ENCODE data around the gene FZD1.

FZD1 gene

GRCh38 chr7:91247500-91247899 lies 16.7 kb upstream of the FZD1 start:
- Mint-ChIP-seq H3K9me3 (no peaks in the 10 kb centered on the region), H3K4me3 (no peak overlapping the region), H3K4me1 (no peaks in the 10 kb centered on the region), H3K27me3 (peaks cover 3% of the 10 kb centered on the region), H3K36me3 (no peaks in the 10 kb centered on the region), H3K27ac (no peak overlapping the region)
- CTCF ChIA-PET, result no interaction called here
- DNase-seq, result no peak

- CTCF ChIA-PET, result interaction anchor here (1.2 kb wide), 1 partner anchor 9 kb away, joined by 3 read pairs; no protein-coding TSS in a partner anchor
These were observed 15.2 kb upstream of the FZD1 start for GRCh38 chr7:91248996-91249395.

GRCh38 chr7:91249506-91250233 lies 14.6 kb upstream of the FZD1 start:
- DNase-seq, result no peak
- Mint-ChIP-seq H3K4me3 (no peak overlapping the region), H3K9me3 (no peaks in the 10 kb centered on the region), H3K36me3 (no peaks in the 10 kb centered on the region), H3K27me3 (peaks cover 3% of the 10 kb centered on the region), H3K27ac (no peak overlapping the region), H3K4me1 (no peaks in the 10 kb centered on the region)
- CTCF ChIA-PET, result interaction anchor here (1.2 kb wide), 1 partner anchor 9 kb away, joined by 3 read pairs; no protein-coding TSS in a partner anchor

More at GRCh38 chr7:91248996-91249395, 15.2 kb upstream of the FZD1 start:
- Mint-ChIP-seq H3K9me3 (no peaks in the 10 kb centered on the region), H3K4me1 (no peaks in the 10 kb centered on the region), H3K27me3 (peaks cover 3% of the 10 kb centered on the region), H3K27ac (no peak overlapping the region), H3K36me3 (no peaks in the 10 kb centered on the region), H3K4me3 (no peak overlapping the region)
- no peak for DNase-seq

- no peaks in the 10 kb centered on the region for H3K4me1 Mint-ChIP-seq
These were observed 13.5 kb upstream of the FZD1 start for GRCh38 chr7:91250706-91251105.

GRCh38 chr7:91251877-91252276 lies 12.4 kb upstream of the FZD1 start:
- peaks cover 3% of the 10 kb centered on the region for H3K27me3 Mint-ChIP-seq
- no peak overlapping the region for H3K4me3 Mint-ChIP-seq
- H3K36me3 Mint-ChIP-seq, result no peaks in the 10 kb centered on the region
- CTCF ChIA-PET, result interaction anchor here (0.6 kb wide), 1 partner anchor 730 kb away, joined by 3 read pairs; no protein-coding TSS in a partner anchor
- DNase-seq, result no peak
- H3K4me1 Mint-ChIP-seq, result no peaks in the 10 kb centered on the region
- H3K9me3 Mint-ChIP-seq, result peaks cover 11% of the 10 kb centered on the region
- no peak overlapping the region for H3K27ac Mint-ChIP-seq

More at GRCh38 chr7:91250706-91251105, 13.5 kb upstream of the FZD1 start:
- peaks cover 3% of the 10 kb centered on the region for H3K27me3 Mint-ChIP-seq
- no peaks in the 10 kb centered on the region for H3K36me3 Mint-ChIP-seq
- no peak overlapping the region for H3K27ac Mint-ChIP-seq
- peaks cover 3% of the 10 kb centered on the region for H3K9me3 Mint-ChIP-seq
- CTCF ChIA-PET, result no interaction called here
- H3K4me3 Mint-ChIP-seq, result no peak overlapping the region
- DNase-seq, result no peak

- no peak for DNase-seq
- CTCF ChIA-PET, result no interaction called here
- no peaks in the 10 kb centered on the region for H3K36me3 Mint-ChIP-seq
- H3K4me3 Mint-ChIP-seq, result peak overlapping the region; percentile 84
- peaks cover 13% of the 10 kb centered on the region for H3K4me1 Mint-ChIP-seq
- no peak overlapping the region for H3K27ac Mint-ChIP-seq
- H3K9me3 Mint-ChIP-seq, result peaks cover 2% of the 10 kb centered on the region
- H3K27me3 Mint-ChIP-seq, result peaks cover 65% of the 10 kb centered on the region
These were observed 718 bp upstream of the FZD1 start for GRCh38 chr7:91263384-91264045.

GRCh38 chr7:91264924-91265681 lies 870 bp downstream of the FZD1 start:
- Mint-ChIP-seq H3K9me3 (peaks cover 2% of the 10 kb centered on the region), H3K4me1 (peaks cover 13% of the 10 kb centered on the region), H3K27me3 (peaks cover 65% of the 10 kb centered on the region), H3K36me3 (no peaks in the 10 kb centered on the region), H3K4me3 (peak overlapping the region; percentile 86), H3K27ac (no peak overlapping the region)
- CTCF ChIA-PET, result no interaction called here
- peak; percentile 37 for DNase-seq

GRCh38 chr7:91265693-91266066 lies 1.4 kb downstream of the FZD1 start:
- H3K4me1 Mint-ChIP-seq, result peaks cover 13% of the 10 kb centered on the region
- CTCF ChIA-PET, result no interaction called here
- peaks cover 2% of the 10 kb centered on the region for H3K9me3 Mint-ChIP-seq
- DNase-seq, result no peak
- peak overlapping the region; percentile 86 for H3K4me3 Mint-ChIP-seq
- peaks cover 60% of the 10 kb centered on the region for H3K27me3 Mint-ChIP-seq
- no peaks in the 10 kb centered on the region for H3K36me3 Mint-ChIP-seq
- H3K27ac Mint-ChIP-seq, result no peak overlapping the region

GRCh38 chr7:91266067-91266688 lies 1.9 kb downstream of the FZD1 start:
- Mint-ChIP-seq H3K36me3 (no peaks in the 10 kb centered on the region), H3K9me3 (peaks cover 2% of the 10 kb centered on the region), H3K4me3 (peak overlapping the region; percentile 86), H3K27ac (no peak overlapping the region), H3K4me1 (peaks cover 13% of the 10 kb centered on the region), H3K27me3 (peaks cover 57% of the 10 kb centered on the region)
- CTCF ChIA-PET, result no interaction called here
- no peak for DNase-seq

- Mint-ChIP-seq H3K36me3 (no peaks in the 10 kb centered on the region), H3K27ac (no peak overlapping the region), H3K4me3 (peak overlapping the region; percentile 29), H3K27me3 (peaks cover 55% of the 10 kb centered on the region), H3K9me3 (peaks cover 2% of the 10 kb centered on the region), H3K4me1 (peaks cover 13% of the 10 kb centered on the region)
- CTCF ChIA-PET, result no interaction called here
- no peak for DNase-seq
These were observed 2.5 kb downstream of the FZD1 start for GRCh38 chr7:91266689-91267090.

- no peak for DNase-seq
- H3K27ac Mint-ChIP-seq, result no peak overlapping the region
- no peaks in the 10 kb centered on the region for H3K36me3 Mint-ChIP-seq
- H3K4me1 Mint-ChIP-seq, result peaks cover 13% of the 10 kb centered on the region
- H3K4me3 Mint-ChIP-seq, result no peak overlapping the region
- peaks cover 50% of the 10 kb centered on the region for H3K27me3 Mint-ChIP-seq
- CTCF ChIA-PET, result no interaction called here
- H3K9me3 Mint-ChIP-seq, result peaks cover 2% of the 10 kb centered on the region
These were observed 3.1 kb downstream of the FZD1 start for GRCh38 chr7:91267171-91267955.

- Mint-ChIP-seq H3K4me1 (peaks cover under 1% of the 10 kb centered on the region), H3K36me3 (no peaks in the 10 kb centered on the region), H3K4me3 (no peak overlapping the region), H3K9me3 (peaks cover 2% of the 10 kb centered on the region), H3K27me3 (peaks cover 25% of the 10 kb centered on the region), H3K27ac (no peak overlapping the region)
- no peak for DNase-seq
- CTCF ChIA-PET, result no interaction called here
These were observed 6.1 kb downstream of the FZD1 start for GRCh38 chr7:91270372-91270771.

- H3K9me3 Mint-ChIP-seq, result no peaks in the 10 kb centered on the region
- no peak overlapping the region for H3K27ac Mint-ChIP-seq
- H3K4me1 Mint-ChIP-seq, result no peaks in the 10 kb centered on the region
- H3K4me3 Mint-ChIP-seq, result no peak overlapping the region
- no peaks in the 10 kb centered on the region for H3K36me3 Mint-ChIP-seq
- CTCF ChIA-PET, result no interaction called here
- DNase-seq, result no peak
- peaks cover 4% of the 10 kb centered on the region for H3K27me3 Mint-ChIP-seq
These were observed 12.7 kb downstream of the FZD1 start for GRCh38 chr7:91276909-91277308.

Measured in activated naive CD4-positive, alpha-beta T cell treated with anti-CD3 and anti-CD28 coated beads, Interleukin-2, amount 10 ng/mL, durations not matched to agents 7 days and 5 days (primary cell).